Activated T-cell treated with anti-CD3 and anti-CD28 coated beads, Interleukin-2, amount 50 U/mL, for 24 hours (primary cell): ENCODE measurements around the gene MROH8.
"Not testable (repeated sequence)": the region's sequence is repeated elsewhere in the genome, so short reads cannot be mapped to it uniquely, and the experiment has no call there.

Experiments
- DNase-seq: peaks from one replicate; pipeline ENCODE4 v3.0.0-alpha.2; 2020
- H3K27ac Mint-ChIP-seq: 2 replicates; pipeline ENCODE4 v1.8.0; 2020; ENCODE audit warnings: mild to moderate bottlenecking, mixed read lengths
- H3K27me3 Mint-ChIP-seq: 2 replicates; pipeline ENCODE4 v1.8.0; 2020; ENCODE audit warnings: mixed read lengths
- H3K36me3 Mint-ChIP-seq: 2 replicates; pipeline ENCODE4 v1.8.0; 2020; ENCODE audit warnings: low read depth, mixed read lengths
- H3K4me1 Mint-ChIP-seq: 2 replicates; pipeline ENCODE4 v1.8.0; 2020; ENCODE audit warnings: low read depth, mixed read lengths
- H3K4me3 Mint-ChIP-seq: 2 replicates; pipeline ENCODE4 v1.8.0; 2020; ENCODE audit warnings: mild to moderate bottlenecking, moderate library complexity, mixed read lengths
- H3K9me3 Mint-ChIP-seq: 2 replicates; pipeline ENCODE4 v1.8.0; 2020; ENCODE audit warnings: mixed read lengths

The MROH8 gene

DNA sequence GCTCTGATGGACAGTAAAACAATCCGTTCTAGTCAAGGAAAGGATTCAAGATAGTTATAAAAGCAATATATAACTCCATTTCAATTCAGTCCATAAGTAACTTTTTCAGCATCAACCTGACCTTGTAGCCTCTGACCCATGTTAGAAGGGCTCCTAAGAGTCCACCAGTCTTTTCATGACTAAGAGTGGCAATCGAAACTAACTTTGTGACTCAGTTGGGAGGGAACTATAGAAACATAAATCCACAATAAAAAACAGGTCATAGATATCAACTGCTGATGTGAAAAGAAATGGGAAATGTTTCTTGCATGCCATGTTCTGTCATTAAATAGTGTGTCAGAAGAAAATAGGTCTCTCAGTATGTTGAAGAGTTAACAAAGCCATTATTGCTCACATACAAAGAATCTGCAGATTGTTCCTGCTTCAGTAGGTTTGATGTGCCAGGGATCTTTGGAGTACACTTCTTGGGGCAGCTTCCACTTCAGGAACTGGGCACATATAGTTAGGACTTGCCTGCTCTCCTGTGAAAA is 67.4 kb downstream of the MROH8 start:
- H3K4me1 Mint-ChIP-seq = no peaks in the 10 kb centered on the region
- no peak for DNase-seq
- H3K9me3 Mint-ChIP-seq = no peaks in the 10 kb centered on the region
- no peak overlapping the region for H3K4me3 Mint-ChIP-seq
- no peaks in the 10 kb centered on the region for H3K27me3 Mint-ChIP-seq
- H3K27ac Mint-ChIP-seq = no peak overlapping the region
- H3K36me3 Mint-ChIP-seq = no peaks in the 10 kb centered on the region

- Mint-ChIP-seq H3K27ac (no peak overlapping the region), H3K9me3 (no peaks in the 10 kb centered on the region), H3K4me3 (no peak overlapping the region), H3K4me1 (no peaks in the 10 kb centered on the region), H3K36me3 (no peaks in the 10 kb centered on the region), H3K27me3 (no peaks in the 10 kb centered on the region)
- DNase-seq = no peak
Measured at GRCh38 chr20:37108676-37109075, 70.7 kb downstream of the MROH8 start.

DNA sequence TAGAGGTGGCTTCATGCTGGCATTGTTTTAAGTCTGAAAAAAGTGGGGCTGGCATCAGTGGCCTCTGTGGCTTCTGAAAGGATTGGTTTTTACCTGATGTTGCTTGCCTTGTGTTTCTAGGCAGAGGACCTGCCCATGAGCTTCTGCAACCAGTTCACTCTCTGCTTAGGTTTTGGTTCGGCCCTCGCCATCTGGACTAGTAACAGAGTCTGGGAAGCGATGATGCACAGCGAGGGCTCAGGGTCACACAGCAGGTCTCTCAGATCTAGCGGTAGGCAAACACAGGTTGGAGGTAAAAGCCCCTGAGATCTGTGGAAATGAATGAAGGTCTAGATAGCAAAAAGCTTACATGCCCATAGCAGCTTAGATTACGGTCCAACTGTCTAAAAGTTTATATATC is 76.8 kb downstream of the MROH8 start:
- no peak for DNase-seq
- Mint-ChIP-seq H3K4me3 (no peak overlapping the region), H3K4me1 (no peaks in the 10 kb centered on the region), H3K27ac (no peak overlapping the region), H3K36me3 (no peaks in the 10 kb centered on the region), H3K27me3 (no peaks in the 10 kb centered on the region), H3K9me3 (no peaks in the 10 kb centered on the region)

GRCh38 chr20:37096415-37097041 is 82.8 kb downstream of the MROH8 start:
- H3K9me3 Mint-ChIP-seq = no peaks in the 10 kb centered on the region

GRCh38 chr20:37095599-37096414 is 83.5 kb downstream of the MROH8 start, which contains the start of gene RBL1:
TSS of gene RBL1 (minus strand) at chr20:37095997. CDS start at chr20:37095928, 69 bp downstream.
- Mint-ChIP-seq H3K4me1 (peaks cover 33% of the 10 kb centered on the region), H3K27ac (peak within 1 kb of the TSS; percentile 100), H3K4me3 (peak within 1 kb of the TSS; percentile 96), H3K9me3 (no peaks in the 10 kb centered on the region), H3K36me3 (peaks cover 45% of the 10 kb centered on the region), H3K27me3 (no peaks in the 10 kb centered on the region)
- peak; percentile 94 for DNase-seq

More at GRCh38 chr20:37096415-37097041, 82.8 kb downstream of the MROH8 start:
- DNase-seq = peak; percentile 33
- Mint-ChIP-seq H3K4me3 (peak overlapping the region; percentile 96), H3K27me3 (no peaks in the 10 kb centered on the region), H3K36me3 (peaks cover 37% of the 10 kb centered on the region), H3K4me1 (peaks cover 30% of the 10 kb centered on the region), H3K27ac (peak overlapping the region; percentile 100)

- H3K27me3 Mint-ChIP-seq = no peaks in the 10 kb centered on the region
- no peaks in the 10 kb centered on the region for H3K9me3 Mint-ChIP-seq
- H3K27ac Mint-ChIP-seq = peak overlapping the region; percentile 100
- peak overlapping the region; percentile 96 for H3K4me3 Mint-ChIP-seq
- H3K4me1 Mint-ChIP-seq = peaks cover 38% of the 10 kb centered on the region
- H3K36me3 Mint-ChIP-seq = peaks cover 51% of the 10 kb centered on the region
- no peak for DNase-seq
Measured at GRCh38 chr20:37095108-37095598, 84.2 kb downstream of the MROH8 start.

DNA sequence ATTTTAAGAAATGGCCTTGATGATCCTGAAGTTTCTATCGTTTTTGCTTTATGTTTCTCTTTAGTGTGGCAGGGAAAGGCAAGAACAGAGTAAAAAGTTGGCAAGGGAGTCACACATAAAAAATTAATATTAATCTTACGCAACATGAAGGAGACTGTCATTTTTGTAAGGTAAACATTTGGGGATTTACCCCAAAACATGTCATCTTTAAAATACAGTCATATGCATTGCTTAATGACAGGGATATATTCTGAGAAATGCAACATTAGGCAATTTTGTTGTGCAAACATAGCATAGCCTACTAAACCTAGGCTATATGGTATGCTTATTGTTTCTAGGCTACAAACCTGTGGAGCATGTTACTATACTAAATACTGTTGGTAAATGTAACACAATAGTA is 88.9 kb downstream of the MROH8 start:
- no peak overlapping the region for H3K27ac Mint-ChIP-seq
- no peak for DNase-seq
- H3K36me3 Mint-ChIP-seq = peaks cover 89% of the 10 kb centered on the region
- H3K4me1 Mint-ChIP-seq = peaks cover 34% of the 10 kb centered on the region
- no peaks in the 10 kb centered on the region for H3K9me3 Mint-ChIP-seq
- no peaks in the 10 kb centered on the region for H3K27me3 Mint-ChIP-seq
- H3K4me3 Mint-ChIP-seq = no peak overlapping the region

- DNase-seq = no peak
- H3K4me3 Mint-ChIP-seq = no peak overlapping the region
Measured at GRCh38 chr20:37081717-37082289, 97.5 kb downstream of the MROH8 start.

DNA sequence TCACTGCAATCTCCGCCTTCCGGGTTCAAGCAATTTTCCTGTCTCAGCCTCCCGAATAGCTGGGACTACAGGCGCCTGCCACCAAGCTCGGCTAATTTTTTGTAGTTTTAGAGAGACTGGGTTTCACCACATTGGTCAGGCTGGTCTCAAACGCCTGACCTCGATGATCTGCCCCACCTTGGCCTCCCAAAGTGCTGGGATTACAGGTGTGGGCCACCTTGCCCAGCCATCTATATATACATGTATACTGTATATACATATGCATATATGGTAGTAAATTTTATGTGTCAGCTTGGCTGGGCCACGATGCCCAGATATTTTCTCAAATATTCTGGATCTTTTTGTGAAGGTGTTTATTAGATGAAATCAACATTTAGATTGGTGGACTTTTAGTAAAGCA is 102.3 kb downstream of the MROH8 start:
- Mint-ChIP-seq H3K27me3 (no peaks in the 10 kb centered on the region), H3K4me1 (peaks cover 47% of the 10 kb centered on the region), H3K36me3 (peaks cover 86% of the 10 kb centered on the region), H3K9me3 (no peaks in the 10 kb centered on the region), H3K4me3 (no peak overlapping the region), H3K27ac (no peak overlapping the region)
- no peak for DNase-seq

More at GRCh38 chr20:37081717-37082289, 97.5 kb downstream of the MROH8 start:
- Mint-ChIP-seq H3K27ac (no peak overlapping the region), H3K27me3 (no peaks in the 10 kb centered on the region), H3K36me3 (peaks cover 85% of the 10 kb centered on the region), H3K9me3 (no peaks in the 10 kb centered on the region), H3K4me1 (peaks cover 33% of the 10 kb centered on the region)

DNA sequence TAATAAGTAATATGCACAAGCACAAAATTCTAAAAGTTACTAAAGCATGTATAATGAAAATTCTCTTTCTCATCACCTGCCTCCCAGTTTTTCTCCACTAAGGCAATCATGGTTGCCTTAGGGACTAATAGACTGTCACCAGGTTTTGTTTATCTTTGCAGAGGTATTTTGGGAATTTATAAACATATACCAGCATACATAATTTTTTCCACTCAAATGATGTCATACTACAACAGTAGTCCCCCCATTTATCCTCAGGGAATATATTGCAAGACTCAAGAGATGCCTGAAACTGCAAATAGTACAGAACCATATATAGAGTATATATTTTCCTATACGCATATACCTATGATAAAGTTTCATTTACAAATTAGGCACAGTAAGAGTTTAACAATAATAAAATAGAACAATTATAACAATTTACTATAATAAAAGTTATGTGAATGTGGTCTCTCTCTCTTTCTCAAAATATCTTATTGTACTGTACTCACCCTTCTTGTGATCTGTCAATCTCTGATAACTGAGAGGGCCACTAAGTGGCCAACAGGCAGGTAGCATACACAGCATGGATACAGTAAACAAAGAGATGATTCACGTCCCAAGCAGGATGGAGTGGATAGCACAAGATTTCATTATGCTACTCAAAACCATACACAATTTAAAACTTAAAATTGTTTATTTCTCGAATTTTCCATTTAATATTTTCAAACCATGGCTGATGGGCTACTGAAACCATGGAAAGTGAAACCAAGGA is 103.2 kb downstream of the MROH8 start:
- Mint-ChIP-seq H3K27ac (no peak overlapping the region), H3K4me3 (no peak overlapping the region), H3K27me3 (no peaks in the 10 kb centered on the region), H3K9me3 (no peaks in the 10 kb centered on the region), H3K36me3 (peaks cover 86% of the 10 kb centered on the region), H3K4me1 (peaks cover 50% of the 10 kb centered on the region)
- no peak for DNase-seq

DNA sequence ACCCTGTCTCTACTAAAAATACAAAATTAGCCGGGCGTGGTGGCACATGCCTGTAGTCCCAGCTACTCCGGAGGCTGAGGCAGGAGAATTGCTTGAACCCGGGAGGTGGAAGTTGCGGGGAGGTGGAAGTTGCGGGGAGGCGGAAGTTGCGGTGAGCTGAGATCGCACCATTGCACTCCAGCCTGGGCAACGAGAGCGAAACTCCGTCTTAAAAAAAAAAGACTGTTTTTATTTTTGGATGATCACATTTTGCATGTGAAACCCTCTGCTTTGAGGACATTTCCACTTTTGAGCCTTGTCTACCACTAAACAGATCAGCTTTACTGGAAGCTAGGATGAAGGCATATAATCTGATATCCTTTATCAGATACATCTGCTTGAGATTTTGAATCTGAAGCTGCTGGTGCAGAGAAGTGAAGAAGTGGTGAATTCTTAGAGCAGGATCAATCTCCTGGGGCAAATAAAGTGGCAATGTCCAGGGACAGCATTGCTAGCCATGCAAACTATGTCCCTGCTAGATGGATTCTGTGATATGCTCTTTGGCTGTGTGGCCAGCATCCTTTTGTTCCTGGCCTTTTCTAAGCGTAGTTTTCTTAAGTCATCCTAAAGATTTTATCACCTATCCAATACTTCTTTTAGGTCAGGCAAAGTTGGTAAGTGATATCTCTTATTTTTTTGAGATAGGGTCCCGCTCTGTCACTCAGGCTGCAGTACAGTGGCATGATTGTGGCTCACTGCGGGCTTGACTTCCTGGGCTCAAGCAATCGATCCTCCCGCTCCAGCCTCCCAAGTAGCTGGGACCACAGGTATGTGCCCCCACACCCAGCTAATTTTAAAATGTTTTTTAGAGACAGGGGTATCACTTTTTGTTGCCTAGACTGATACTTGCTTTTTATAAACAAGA is 106.8 kb downstream of the MROH8 start:
- Mint-ChIP-seq H3K36me3 (peaks cover 72% of the 10 kb centered on the region), H3K4me1 (peaks cover 37% of the 10 kb centered on the region), H3K4me3 (no peak overlapping the region), H3K27ac (peak overlapping the region; percentile 91), H3K9me3 (no peaks in the 10 kb centered on the region), H3K27me3 (no peaks in the 10 kb centered on the region)
- DNase-seq = no peak

- Mint-ChIP-seq H3K36me3 (peaks cover 72% of the 10 kb centered on the region), H3K27ac (peak overlapping the region; percentile 91), H3K27me3 (no peaks in the 10 kb centered on the region), H3K9me3 (no peaks in the 10 kb centered on the region), H3K4me1 (peaks cover 37% of the 10 kb centered on the region), H3K4me3 (peak overlapping the region; percentile 44)
- peak; percentile 44 for DNase-seq
Measured at GRCh38 chr20:37071481-37071911, 107.9 kb downstream of the MROH8 start.

DNA sequence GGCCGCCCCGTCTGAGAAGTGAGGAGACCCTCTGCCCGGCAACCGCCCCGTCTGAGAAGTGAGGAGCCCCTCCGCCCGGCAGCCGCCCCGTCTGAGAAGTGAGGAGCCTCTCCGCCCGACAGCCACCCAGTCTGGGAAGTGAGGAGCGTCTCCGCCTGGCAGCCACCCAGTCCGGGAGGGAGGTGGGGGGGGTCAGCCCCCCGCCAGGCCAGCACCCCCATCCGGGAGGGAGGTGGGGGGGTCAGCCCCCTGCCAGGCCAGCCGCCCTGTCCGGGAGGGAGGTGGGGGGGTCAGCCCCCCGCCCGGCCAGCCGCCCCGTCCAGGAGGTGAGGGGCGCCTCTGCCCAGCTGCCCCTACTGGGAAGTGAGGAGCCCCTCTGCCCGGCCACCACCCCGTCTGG is 109.8 kb downstream of the MROH8 start:
- not testable (repeated sequence) for DNase-seq, H3K4me3 Mint-ChIP-seq, H3K27ac Mint-ChIP-seq, H3K9me3 Mint-ChIP-seq, H3K27me3 Mint-ChIP-seq
- Mint-ChIP-seq H3K4me1 (peaks cover 35% of the 10 kb centered on the region), H3K36me3 (peaks cover 73% of the 10 kb centered on the region)
